Ectodermal cell (in vitro differentiated cells): Measurements from ENCODE around the gene CERS6.
"Not testable (repeated sequence)": the region's sequence is repeated elsewhere in the genome, so short reads cannot be mapped to it uniquely, and the experiment has no call there.

Experiments used
- H3K27ac ChIP-seq: 2 replicates; pipeline ENCODE4 v1.7.0; 2013; ENCODE audit warnings: mild to moderate bottlenecking, low read depth, low read length; ENCODE audit not compliant: insufficient read depth, poor library complexity, severe bottlenecking
- H3K27me3 ChIP-seq: 2 replicates; pipeline ENCODE4 v1.7.0; 2013; ENCODE audit warnings: mild to moderate bottlenecking, low read length; ENCODE audit not compliant: insufficient read depth, control insufficient read depth, poor library complexity, severe bottlenecking
- H3K36me3 ChIP-seq: one replicate; pipeline ENCODE4 v1.7.0; 2013; ENCODE audit warnings: low read length; ENCODE audit not compliant: control insufficient read depth, insufficient read depth
- H3K4me1 ChIP-seq: one replicate; pipeline ENCODE4 v1.7.0; 2013; ENCODE audit warnings: low read length; ENCODE audit not compliant: control insufficient read depth, insufficient read depth
- H3K4me3 ChIP-seq: 2 replicates; pipeline ENCODE4 v1.7.0; 2013; ENCODE audit warnings: low read depth, low read length, control low read depth; ENCODE audit not compliant: insufficient read depth
- H3K9me3 ChIP-seq: 2 replicates; pipeline ENCODE4 v1.7.0; 2013; ENCODE audit warnings: mild to moderate bottlenecking, low read length, moderate library complexity; ENCODE audit not compliant: control insufficient read depth
- WGBS, 2 experiments: methylation state at CpG; one replicate each; pipeline ENCODE4 v1.1.7; 2013; ENCODE audit warnings: missing lambda C conversion rate in 2 of 2; 5-methylcytosine and 5-hydroxymethylcytosine counted together

CERS6 gene

GRCh38 chr2:168645696-168646338 lies 189.7 kb downstream of the CERS6 start:
- no peaks in the 10 kb centered on the region for H3K9me3 ChIP-seq
- no peaks in the 10 kb centered on the region for H3K27me3 ChIP-seq
- no peak overlapping the region for H3K27ac ChIP-seq
- H3K4me3 ChIP-seq = no peak overlapping the region
- H3K36me3 ChIP-seq = no peaks in the 10 kb centered on the region
- WGBS, 2 experiments = 100% methylated on average over 2 of the region's 2 CpGs
- H3K4me1 ChIP-seq = peaks cover 7% of the 10 kb centered on the region

GRCh38 chr2:168649105-168649504 lies 193.0 kb downstream of the CERS6 start:
- Histone ChIP-seq H3K9me3 (no peaks in the 10 kb centered on the region), H3K36me3 (no peaks in the 10 kb centered on the region), H3K27me3 (no peaks in the 10 kb centered on the region), H3K4me3 (no peak overlapping the region), H3K4me1 (peaks cover 7% of the 10 kb centered on the region), H3K27ac (no peak overlapping the region)
- 73% methylated on average over 4 of the region's 5 CpGs for WGBS, 2 experiments

GRCh38 chr2:168649562-168649961 lies 193.5 kb downstream of the CERS6 start:
- 43 to 56% methylated on average over 2 of the region's 2 CpGs for WGBS, 2 experiments
- Histone ChIP-seq H3K4me1 (peaks cover 7% of the 10 kb centered on the region), H3K9me3 (no peaks in the 10 kb centered on the region), H3K27ac (no peak overlapping the region), H3K36me3 (no peaks in the 10 kb centered on the region), H3K4me3 (no peak overlapping the region), H3K27me3 (no peaks in the 10 kb centered on the region)

- peaks cover 7% of the 10 kb centered on the region for H3K4me1 ChIP-seq
- H3K27me3 ChIP-seq = no peaks in the 10 kb centered on the region
- 40% methylated on average over 1 of the region's 1 CpG for WGBS, 2 experiments
- no peak overlapping the region for H3K4me3 ChIP-seq
- H3K9me3 ChIP-seq = no peaks in the 10 kb centered on the region
- no peak overlapping the region for H3K27ac ChIP-seq
- H3K36me3 ChIP-seq = no peaks in the 10 kb centered on the region
Observed at GRCh38 chr2:168650139-168650538, 194.1 kb downstream of the CERS6 start.

GRCh38 chr2:168650781-168651180 lies 194.7 kb downstream of the CERS6 start:
- H3K9me3 ChIP-seq = no peaks in the 10 kb centered on the region
- no peaks in the 10 kb centered on the region for H3K27me3 ChIP-seq
- no peak overlapping the region for H3K27ac ChIP-seq
- H3K36me3 ChIP-seq = no peaks in the 10 kb centered on the region
- peaks cover 7% of the 10 kb centered on the region for H3K4me1 ChIP-seq
- H3K4me3 ChIP-seq = no peak overlapping the region

- no peak overlapping the region for H3K4me3 ChIP-seq
- H3K36me3 ChIP-seq = no peaks in the 10 kb centered on the region
- H3K9me3 ChIP-seq = no peaks in the 10 kb centered on the region
- no peak overlapping the region for H3K27ac ChIP-seq
- H3K4me1 ChIP-seq = peaks cover 7% of the 10 kb centered on the region
- 89 to 94% methylated on average over 3 of the region's 3 CpGs for WGBS, 2 experiments
- no peaks in the 10 kb centered on the region for H3K27me3 ChIP-seq
Observed at GRCh38 chr2:168652997-168653921, 197.2 kb downstream of the CERS6 start.

- H3K4me1 ChIP-seq = no peaks in the 10 kb centered on the region
- WGBS, 2 experiments = no CpG with 5 or more reads among the region's 1 CpG
- H3K36me3 ChIP-seq = no peaks in the 10 kb centered on the region
- H3K4me3 ChIP-seq = no peak overlapping the region
- H3K9me3 ChIP-seq = no peaks in the 10 kb centered on the region
- no peak overlapping the region for H3K27ac ChIP-seq
- no peaks in the 10 kb centered on the region for H3K27me3 ChIP-seq
Observed at GRCh38 chr2:168654705-168655104, 198.6 kb downstream of the CERS6 start.

- Histone ChIP-seq H3K27me3 (no peaks in the 10 kb centered on the region), H3K4me1 (no peaks in the 10 kb centered on the region), H3K27ac (no peak overlapping the region), H3K9me3 (no peaks in the 10 kb centered on the region), H3K36me3 (no peaks in the 10 kb centered on the region), H3K4me3 (no peak overlapping the region)
- WGBS, 2 experiments = 94% methylated on average over 1 of the region's 1 CpG; no CpG with 5 or more reads in 1 of the 2 experiments
Observed at GRCh38 chr2:168655207-168655606, 199.1 kb downstream of the CERS6 start.

- H3K4me1 ChIP-seq = peaks cover 14% of the 10 kb centered on the region
- H3K27me3 ChIP-seq, H3K36me3 ChIP-seq, H3K27ac ChIP-seq, H3K4me3 ChIP-seq, H3K9me3 ChIP-seq: not testable (repeated sequence)
- 94 to 95% methylated on average over 21 to 24 of the region's 24 CpGs for WGBS, 2 experiments
Observed at GRCh38 chr2:168657378-168657777, 201.3 kb downstream of the CERS6 start.

GRCh38 chr2:168658706-168659105 lies 202.6 kb downstream of the CERS6 start:
- Histone ChIP-seq H3K4me1 (peaks cover 19% of the 10 kb centered on the region), H3K4me3 (no peak overlapping the region), H3K27me3 (no peaks in the 10 kb centered on the region), H3K36me3 (no peaks in the 10 kb centered on the region), H3K27ac (no peak overlapping the region), H3K9me3 (no peaks in the 10 kb centered on the region)
- 96 to 98% methylated on average over 4 of the region's 4 CpGs for WGBS, 2 experiments
